ENCODE results near the gene CASP8AP2. TPM values are rescaled to one million over a fixed set of nuclear protein-coding genes. Genes with fewer than 3 reads are reported as not detected.

The CASP8AP2 gene
- total and polyA plus RNA-seq, 2 experiments from 2014 or later = 31.3 to 75.5 TPM

- TF ChIP-seq ZNF462 (CRISPR knock-in tag; IDR thresholded peaks at IDR 0.05) (no peak), CTCF (conservative IDR thresholded peaks at IDR 0.05; ENCODE audit: low read depth in 2 of 2) (no peak), STAT1 (IDR thresholded peaks at IDR 0.05; ENCODE audit: unreplicated experiment) (no peak), JUNB (IDR thresholded peaks at IDR 0.05; ENCODE audit: unreplicated experiment) (no peak), NANOG (IDR thresholded peaks at IDR 0.05; ENCODE audit: borderline replicate concordance) (no peak), POLR2AphosphoS5 (IDR thresholded peaks at IDR 0.05; ENCODE audit: low read depth) (no peak)
- TF ChIP-seq, protein P1, sequence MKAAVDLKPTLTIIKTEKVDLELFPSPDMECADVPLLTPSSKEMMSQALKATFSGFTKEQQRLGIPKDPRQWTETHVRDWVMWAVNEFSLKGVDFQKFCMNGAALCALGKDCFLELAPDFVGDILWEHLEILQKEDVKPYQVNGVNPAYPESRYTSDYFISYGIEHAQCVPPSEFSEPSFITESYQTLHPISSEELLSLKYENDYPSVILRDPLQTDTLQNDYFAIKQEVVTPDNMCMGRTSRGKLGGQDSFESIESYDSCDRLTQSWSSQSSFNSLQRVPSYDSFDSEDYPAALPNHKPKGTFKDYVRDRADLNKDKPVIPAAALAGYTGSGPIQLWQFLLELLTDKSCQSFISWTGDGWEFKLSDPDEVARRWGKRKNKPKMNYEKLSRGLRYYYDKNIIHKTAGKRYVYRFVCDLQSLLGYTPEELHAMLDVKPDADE (IDR thresholded peaks at IDR 0.05) = no peak
- TF ChIP-seq, protein P2, sequence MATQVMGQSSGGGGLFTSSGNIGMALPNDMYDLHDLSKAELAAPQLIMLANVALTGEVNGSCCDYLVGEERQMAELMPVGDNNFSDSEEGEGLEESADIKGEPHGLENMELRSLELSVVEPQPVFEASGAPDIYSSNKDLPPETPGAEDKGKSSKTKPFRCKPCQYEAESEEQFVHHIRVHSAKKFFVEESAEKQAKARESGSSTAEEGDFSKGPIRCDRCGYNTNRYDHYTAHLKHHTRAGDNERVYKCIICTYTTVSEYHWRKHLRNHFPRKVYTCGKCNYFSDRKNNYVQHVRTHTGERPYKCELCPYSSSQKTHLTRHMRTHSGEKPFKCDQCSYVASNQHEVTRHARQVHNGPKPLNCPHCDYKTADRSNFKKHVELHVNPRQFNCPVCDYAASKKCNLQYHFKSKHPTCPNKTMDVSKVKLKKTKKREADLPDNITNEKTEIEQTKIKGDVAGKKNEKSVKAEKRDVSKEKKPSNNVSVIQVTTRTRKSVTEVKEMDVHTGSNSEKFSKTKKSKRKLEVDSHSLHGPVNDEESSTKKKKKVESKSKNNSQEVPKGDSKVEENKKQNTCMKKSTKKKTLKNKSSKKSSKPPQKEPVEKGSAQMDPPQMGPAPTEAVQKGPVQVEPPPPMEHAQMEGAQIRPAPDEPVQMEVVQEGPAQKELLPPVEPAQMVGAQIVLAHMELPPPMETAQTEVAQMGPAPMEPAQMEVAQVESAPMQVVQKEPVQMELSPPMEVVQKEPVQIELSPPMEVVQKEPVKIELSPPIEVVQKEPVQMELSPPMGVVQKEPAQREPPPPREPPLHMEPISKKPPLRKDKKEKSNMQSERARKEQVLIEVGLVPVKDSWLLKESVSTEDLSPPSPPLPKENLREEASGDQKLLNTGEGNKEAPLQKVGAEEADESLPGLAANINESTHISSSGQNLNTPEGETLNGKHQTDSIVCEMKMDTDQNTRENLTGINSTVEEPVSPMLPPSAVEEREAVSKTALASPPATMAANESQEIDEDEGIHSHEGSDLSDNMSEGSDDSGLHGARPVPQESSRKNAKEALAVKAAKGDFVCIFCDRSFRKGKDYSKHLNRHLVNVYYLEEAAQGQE (IDR thresholded peaks at IDR 0.05; ENCODE audit: unreplicated experiment) = no peak
Measured at GRCh38 chr6:89786970-89787369, 42.7 kb upstream of the CASP8AP2 start (continued).
